Keratinocyte (primary cell): ENCODE data around the gene OXNAD1. TPM values are rescaled to one million over a fixed set of nuclear protein-coding genes. Genes with fewer than 3 reads are reported as not detected.

Experiments
- DNase-seq: peaks from one replicate; pipeline ENCODE4 v3.0.0-alpha.2; 2011; ENCODE audit warnings: low read depth, missing footprints, low spot score
- FAIRE-seq: peaks from 2 replicates; lab custom pipeline; 2011; peaks lifted over from hg19 to GRCh38; lab: Jason Lieb, UNC
- H2AFZ ChIP-seq: 2 replicates; pipeline ENCODE4 v1.6.0; 2012; ENCODE audit warnings: low read length, control low read depth, inconsistent platforms; ENCODE audit not compliant: control insufficient read depth
- H3K27ac ChIP-seq: 2 replicates; pipeline ENCODE4 v1.5.1; 2011; ENCODE audit warnings: low read length; ENCODE audit not compliant: control insufficient read depth, insufficient read depth
- H3K27me3 ChIP-seq: 3 replicates; pipeline ENCODE4 v1.6.0; 2011; ENCODE audit warnings: low read length; ENCODE audit not compliant: control insufficient read depth, insufficient read depth; ENCODE audit errors: extremely low read depth
- H3K36me3 ChIP-seq, 2 experiments: 2 replicates in 1 of 2; 3 replicates in 1 of 2; pipeline ENCODE4 v1.5.1; 2011; ENCODE audit warnings: low read length in 2 of 2, mild to moderate bottlenecking in 1 of 2; ENCODE audit not compliant: control insufficient read depth in 2 of 2, insufficient read depth in 2 of 2; ENCODE audit errors: extremely low read depth in 1 of 2
- H3K4me1 ChIP-seq: 3 replicates; pipeline ENCODE4 v1.5.1; 2011; ENCODE audit warnings: low read length; ENCODE audit not compliant: control insufficient read depth, insufficient read depth; ENCODE audit errors: extremely low read depth
- H3K4me2 ChIP-seq: 3 replicates; pipeline ENCODE4 v1.6.0; 2011; ENCODE audit warnings: low read depth, low read length; ENCODE audit not compliant: control insufficient read depth, insufficient read depth; ENCODE audit errors: extremely low read depth
- H3K4me3 ChIP-seq, 3 experiments: fragments of 200-600 bp in 1 of 3; sonication (generic) in 1 of 3; 2 replicates in 2 of 3; 3 replicates in 1 of 3; pipeline ENCODE4 v1.5.1; 2011 to 2016; ENCODE audit warnings: low read length in 3 of 3, mild to moderate bottlenecking in 3 of 3, control low read depth in 2 of 3, inconsistent platforms in 1 of 3, low read depth in 1 of 3, mixed read lengths in 1 of 3, mixed run types in 1 of 3, moderate library complexity in 1 of 3; ENCODE audit not compliant: control insufficient read depth in 2 of 3, insufficient read depth in 2 of 3; ENCODE audit errors: extremely low read depth in 1 of 3
- H3K79me2 ChIP-seq: 2 replicates; pipeline ENCODE4 v1.6.0; 2012; ENCODE audit warnings: low read length; ENCODE audit not compliant: control insufficient read depth, insufficient read depth
- H3K9ac ChIP-seq: 3 replicates; pipeline ENCODE4 v1.6.0; 2011; ENCODE audit warnings: low read length; ENCODE audit not compliant: control insufficient read depth, insufficient read depth; ENCODE audit errors: extremely low read depth
- H3K9me1 ChIP-seq: 3 replicates; pipeline ENCODE4 v1.6.0; 2011; ENCODE audit warnings: low read length; ENCODE audit not compliant: control insufficient read depth, insufficient read depth; ENCODE audit errors: extremely low read depth
- H3K9me3 ChIP-seq: 2 replicates; pipeline ENCODE4 v1.5.1; 2012; ENCODE audit warnings: low read depth, low read length; ENCODE audit not compliant: control insufficient read depth
- H4K20me1 ChIP-seq: 3 replicates; pipeline ENCODE4 v1.6.0; 2011; ENCODE audit warnings: low read length; ENCODE audit not compliant: control insufficient read depth, insufficient read depth; ENCODE audit errors: extremely low read depth
- EZH2 ChIP-seq: IDR thresholded peaks from one replicate; pipeline ENCODE4 v1.6.1; 2012; ENCODE audit warnings: inconsistent platforms, mild to moderate bottlenecking, low read length, moderate library complexity
- dilution Hi-C: fragments of 300-500 bp; cut with MboI; formaldehyde crosslinking; loops from one replicate; pipeline ENCODE4 v1.7.0; 2020; ENCODE audit warnings: low sequenced_read_pairs; ENCODE audit not compliant: extremely low pct_ligation_motif_present
- polyA plus RNA-seq, 5 experiments: library from polyadenylated mRNA; depleted of rRNA in 3 of 5; stranded (reverse) in 3 of 5; stranded (forward) in 1 of 5; unstranded in 1 of 5; fragments of >200 nt; gene quantifications; 1 replicate in 1 of 5; 2 replicates in 3 of 5; 3 replicates in 1 of 5; pipeline versions ENCODE4 v1.2.1 to v1.2.3, GENCODE V29; 2011 to 2012; ENCODE audit warnings: missing spikeins in 2 of 5, low read depth in 1 of 5, low replicate concordance in 1 of 5
- TF ChIP-seq, protein P1 (sequence below), 3 experiments: IDR thresholded peaks in 1 of 3; conservative IDR thresholded peaks in 1 of 3; optimal IDR thresholded peaks in 1 of 3; 2 replicates in 2 of 3; 3 replicates in 1 of 3; pipeline versions ENCODE3 to v1.5.1; 2011; ENCODE audit warnings: low read length in 3 of 3, mild to moderate bottlenecking in 3 of 3, moderate library complexity in 2 of 3, control low read depth in 1 of 3, inconsistent platforms in 1 of 3; ENCODE audit not compliant: insufficient read depth in 2 of 3; ENCODE audit errors: extremely low read depth in 1 of 3

OXNAD1 gene
- polyA plus RNA-seq, 1 donor (not counting 4 experiments of a cell fraction or from before 2014, with no cell fraction given) = 15.2 TPM

DNA sequence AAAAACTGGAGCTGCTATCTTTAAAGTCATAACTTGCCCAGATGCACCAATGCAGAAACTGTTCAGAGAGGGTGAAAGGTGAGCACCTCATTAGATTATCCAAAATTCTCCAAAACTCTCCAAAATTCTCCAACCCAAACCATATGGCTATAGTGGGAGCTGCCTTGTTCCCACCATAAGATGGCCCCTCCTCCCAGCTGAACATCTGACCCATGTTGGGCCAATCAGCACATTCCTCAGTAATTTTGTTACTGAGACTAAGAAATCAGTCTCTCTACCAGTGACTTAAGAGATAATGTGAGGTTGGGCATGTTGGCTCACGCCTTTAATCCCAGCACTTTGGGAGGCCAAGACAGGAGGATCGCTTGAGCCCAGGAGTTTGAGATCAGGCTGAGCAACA is 33.0 kb upstream of the OXNAD1 start:
- dilution Hi-C loops = no loop called here
- DNase-seq = no peak
- no peaks in the 10 kb centered on the region for H3K9me1 ChIP-seq
- H3K27me3 ChIP-seq = no peaks in the 10 kb centered on the region
- no peaks in the 10 kb centered on the region for H4K20me1 ChIP-seq
- no peak for FAIRE-seq
- H3K9me3 ChIP-seq = no peaks in the 10 kb centered on the region
- TF ChIP-seq EZH2 = no peak
- TF ChIP-seq, protein P1, sequence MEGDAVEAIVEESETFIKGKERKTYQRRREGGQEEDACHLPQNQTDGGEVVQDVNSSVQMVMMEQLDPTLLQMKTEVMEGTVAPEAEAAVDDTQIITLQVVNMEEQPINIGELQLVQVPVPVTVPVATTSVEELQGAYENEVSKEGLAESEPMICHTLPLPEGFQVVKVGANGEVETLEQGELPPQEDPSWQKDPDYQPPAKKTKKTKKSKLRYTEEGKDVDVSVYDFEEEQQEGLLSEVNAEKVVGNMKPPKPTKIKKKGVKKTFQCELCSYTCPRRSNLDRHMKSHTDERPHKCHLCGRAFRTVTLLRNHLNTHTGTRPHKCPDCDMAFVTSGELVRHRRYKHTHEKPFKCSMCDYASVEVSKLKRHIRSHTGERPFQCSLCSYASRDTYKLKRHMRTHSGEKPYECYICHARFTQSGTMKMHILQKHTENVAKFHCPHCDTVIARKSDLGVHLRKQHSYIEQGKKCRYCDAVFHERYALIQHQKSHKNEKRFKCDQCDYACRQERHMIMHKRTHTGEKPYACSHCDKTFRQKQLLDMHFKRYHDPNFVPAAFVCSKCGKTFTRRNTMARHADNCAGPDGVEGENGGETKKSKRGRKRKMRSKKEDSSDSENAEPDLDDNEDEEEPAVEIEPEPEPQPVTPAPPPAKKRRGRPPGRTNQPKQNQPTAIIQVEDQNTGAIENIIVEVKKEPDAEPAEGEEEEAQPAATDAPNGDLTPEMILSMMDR (optimal IDR thresholded peaks at IDR 0.05 in 1 of 3, IDR thresholded peaks at IDR 0.05 in 1 of 3, conservative IDR thresholded peaks at IDR 0.05 in 1 of 3; ENCODE audit: extremely low read depth in 1 of 3, insufficient read depth in 2 of 3, low read length in 3 of 3) = no peak
- H3K4me2 ChIP-seq = no peak overlapping the region
- H2AFZ ChIP-seq = no peak overlapping the region
- H3K36me3 ChIP-seq = no peaks in the 10 kb centered on the region
- H3K27ac ChIP-seq = no peak overlapping the region
- no peak overlapping the region for H3K4me3 ChIP-seq
- no peaks in the 10 kb centered on the region for H3K4me1 ChIP-seq
- H3K79me2 ChIP-seq = no peaks in the 10 kb centered on the region
- no peak overlapping the region for H3K9ac ChIP-seq

DNA sequence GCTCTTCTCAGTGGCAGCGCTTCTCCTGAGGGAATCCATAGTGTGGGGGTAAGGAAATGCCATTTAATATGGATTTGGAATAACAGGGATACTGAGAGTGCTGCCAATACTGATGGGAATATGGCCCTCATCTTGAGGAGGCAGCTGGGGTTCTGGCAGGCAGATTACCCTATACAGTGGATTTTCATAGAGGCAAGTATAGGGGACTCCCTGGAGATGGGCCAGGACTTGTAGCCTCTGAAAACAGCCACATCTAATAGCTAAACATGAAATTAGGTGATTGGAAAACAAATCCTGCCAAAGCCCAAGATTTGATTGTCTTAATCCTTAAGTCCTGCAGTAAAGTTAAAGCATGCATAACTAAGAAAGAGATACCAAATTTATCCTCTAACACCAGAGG is 31.2 kb upstream of the OXNAD1 start:
- H3K4me1 ChIP-seq = no peaks in the 10 kb centered on the region

More for the DNA sequence above, 31.2 kb upstream of the OXNAD1 start:
- no peaks in the 10 kb centered on the region for H4K20me1 ChIP-seq
- FAIRE-seq (no peak), DNase-seq (no peak)
- no peaks in the 10 kb centered on the region for H3K9me1 ChIP-seq
- H3K4me2 ChIP-seq = no peak overlapping the region
- no peaks in the 10 kb centered on the region for H3K27me3 ChIP-seq
- TF ChIP-seq, protein P1 (optimal IDR thresholded peaks at IDR 0.05 in 1 of 3, IDR thresholded peaks at IDR 0.05 in 1 of 3, conservative IDR thresholded peaks at IDR 0.05 in 1 of 3; ENCODE audit: extremely low read depth in 1 of 3, insufficient read depth in 2 of 3, low read length in 3 of 3) = no peak
- no peak for TF ChIP-seq EZH2
- H3K36me3 ChIP-seq = no peaks in the 10 kb centered on the region
- no peak overlapping the region for H2AFZ ChIP-seq
- H3K9ac ChIP-seq = no peak overlapping the region
- H3K79me2 ChIP-seq = no peaks in the 10 kb centered on the region
- H3K4me3 ChIP-seq = no peak overlapping the region
- H3K27ac ChIP-seq = no peak overlapping the region
- no peaks in the 10 kb centered on the region for H3K9me3 ChIP-seq
- dilution Hi-C loops = no loop called here
